GM12864 (cell line): ENCODE data around the gene SEPTIN12.
A peak's percentile ranks its signal among the peaks of the same experiment; 100 is the strongest.
"Not testable (repeated sequence)": the region's sequence is repeated elsewhere in the genome, so short reads cannot be mapped to it uniquely, and the experiment has no call there.

Experiments
- DNase-seq: peaks from one replicate; pipeline ENCODE4 v3.0.0-alpha.2; 2011; ENCODE audit warnings: low read depth
- H3K4me3 ChIP-seq: 2 replicates; pipeline ENCODE4 v1.5.1; 2011; ENCODE audit warnings: mild to moderate bottlenecking, low read depth, low read length, control low read depth
- CTCF ChIP-seq: IDR thresholded peaks from 2 replicates; pipeline ENCODE4 v1.5.1; 2011; ENCODE audit warnings: low read depth, mild to moderate bottlenecking, moderate library complexity, low read length, control low read depth, inconsistent platforms; ENCODE audit errors: missing control alignments

Gene SEPTIN12

DNA sequence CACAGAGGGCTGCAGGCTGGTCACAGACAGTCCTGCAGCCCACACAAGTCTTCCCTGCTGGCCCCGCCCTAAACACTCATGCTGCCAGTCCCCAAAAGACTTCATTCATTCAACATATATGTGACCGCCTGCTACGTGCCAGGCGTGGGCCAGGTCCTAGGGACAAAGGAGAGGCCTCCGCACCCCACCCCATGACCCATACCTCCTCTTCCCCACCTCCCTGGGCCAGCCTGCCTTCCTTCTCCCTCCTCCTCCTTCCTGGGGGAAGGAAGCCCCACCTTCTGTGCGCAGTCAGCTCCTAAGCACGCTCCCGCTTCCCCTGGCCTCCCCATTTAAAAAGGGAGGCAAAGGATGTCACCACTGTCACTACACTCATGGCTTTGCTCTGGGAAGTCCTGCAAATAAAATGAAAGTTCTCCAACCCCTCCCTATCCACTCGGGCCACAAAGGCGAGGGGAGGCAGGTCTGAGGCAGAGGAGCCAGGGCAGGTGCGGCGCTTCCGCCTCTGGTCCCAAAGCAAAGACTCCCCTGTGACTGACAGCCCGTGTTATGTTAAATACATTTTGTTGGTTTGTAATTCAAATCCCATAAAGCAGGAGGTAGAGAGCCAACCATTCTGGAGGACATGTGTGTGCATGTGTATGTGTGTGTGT lies 44.8 kb downstream of the SEPTIN12 start:
- no peak for TF ChIP-seq CTCF
- peak overlapping the region; percentile 44 for H3K4me3 ChIP-seq
- no peak for DNase-seq

DNA sequence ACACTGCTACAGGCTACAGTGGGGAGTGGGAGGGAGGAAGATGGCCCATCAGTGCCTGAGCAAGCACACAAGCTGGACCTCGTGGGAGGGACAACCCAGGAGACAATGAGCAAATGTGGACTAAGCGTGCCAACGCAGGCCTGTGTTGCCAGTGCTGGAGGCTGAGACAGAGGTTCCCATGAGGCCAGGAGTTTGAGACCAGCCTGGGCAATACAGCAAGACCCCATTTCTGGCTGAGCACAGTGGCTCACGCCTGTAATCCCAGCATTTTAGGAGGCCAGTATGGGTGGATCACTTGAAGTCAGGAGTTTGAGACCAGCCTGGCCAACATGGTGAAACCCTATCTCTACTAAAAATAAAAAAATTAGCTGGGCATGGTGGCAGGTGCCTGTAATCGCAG lies 49.8 kb downstream of the SEPTIN12 start:
- not testable (repeated sequence) for DNase-seq, H3K4me3 ChIP-seq

- no peak overlapping the region for H3K4me3 ChIP-seq
- no peak for DNase-seq
- TF ChIP-seq CTCF = no peak
These were observed 50.6 kb downstream of the SEPTIN12 start for GRCh38 chr16:4737545-4737944.

DNA sequence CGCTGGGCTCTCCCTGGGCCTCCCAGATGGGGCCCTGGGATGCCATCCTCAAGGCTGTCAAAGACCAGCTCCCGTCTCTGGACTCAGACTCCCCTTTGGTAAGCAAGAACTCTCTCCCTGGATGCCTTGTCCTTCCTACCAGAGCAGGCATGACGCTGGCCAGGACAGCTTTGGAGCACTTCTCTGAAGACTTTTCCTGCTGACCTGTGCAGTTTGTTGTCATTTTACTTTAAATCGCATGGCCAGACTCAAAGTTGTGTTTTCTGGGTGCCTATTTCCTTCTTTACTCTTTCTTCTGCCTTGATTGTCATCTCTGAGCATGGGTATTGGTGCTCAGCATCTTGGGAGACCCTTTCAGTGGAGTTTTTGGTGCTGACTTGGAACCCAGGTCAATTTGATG lies 51.6 kb downstream of the SEPTIN12 start:
- no peak for DNase-seq
- TF ChIP-seq CTCF = no peak
- H3K4me3 ChIP-seq = no peak overlapping the region

DNA sequence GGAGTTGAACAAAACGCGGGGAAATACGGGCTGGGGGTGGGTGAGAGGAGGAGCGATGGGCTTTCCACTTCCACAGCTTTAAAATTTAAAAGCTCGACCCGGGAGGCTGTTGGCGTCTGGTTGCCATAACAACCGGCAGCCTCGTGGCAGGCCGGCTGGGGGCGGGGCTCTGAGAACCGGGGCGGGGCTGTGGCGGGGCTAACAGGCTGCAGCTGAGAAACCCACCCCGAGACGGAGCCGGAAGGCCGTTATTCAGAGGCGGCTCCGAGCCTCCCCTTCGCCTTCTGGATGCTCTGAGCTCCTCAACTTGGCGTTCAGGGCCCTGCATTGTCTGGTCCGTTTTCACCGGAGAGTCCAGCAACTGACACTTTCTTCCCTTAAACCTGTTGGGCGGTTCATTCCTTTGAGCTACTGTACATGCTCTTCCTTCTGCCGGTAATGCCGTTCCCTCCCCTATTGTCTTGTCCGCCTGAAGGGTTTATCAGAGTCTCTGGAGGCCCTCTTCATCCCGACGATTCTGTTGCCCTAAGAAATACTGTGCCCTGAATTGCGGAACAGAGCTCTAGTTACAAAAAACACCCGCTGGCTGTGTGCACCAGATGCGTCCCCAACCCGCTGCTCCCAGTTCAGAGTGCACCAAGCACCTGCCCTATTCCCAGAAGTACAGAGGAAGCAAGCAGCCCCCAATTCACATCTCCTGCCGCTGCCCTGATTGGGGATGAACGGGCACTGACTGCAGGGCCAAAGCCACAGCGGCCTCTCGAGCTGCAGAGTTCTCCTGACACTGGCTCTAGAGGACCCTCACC lies 53.2 kb downstream of the SEPTIN12 start:
- no peak for DNase-seq
- TF ChIP-seq CTCF = no peak
- peak overlapping the region; percentile 88 for H3K4me3 ChIP-seq

DNA sequence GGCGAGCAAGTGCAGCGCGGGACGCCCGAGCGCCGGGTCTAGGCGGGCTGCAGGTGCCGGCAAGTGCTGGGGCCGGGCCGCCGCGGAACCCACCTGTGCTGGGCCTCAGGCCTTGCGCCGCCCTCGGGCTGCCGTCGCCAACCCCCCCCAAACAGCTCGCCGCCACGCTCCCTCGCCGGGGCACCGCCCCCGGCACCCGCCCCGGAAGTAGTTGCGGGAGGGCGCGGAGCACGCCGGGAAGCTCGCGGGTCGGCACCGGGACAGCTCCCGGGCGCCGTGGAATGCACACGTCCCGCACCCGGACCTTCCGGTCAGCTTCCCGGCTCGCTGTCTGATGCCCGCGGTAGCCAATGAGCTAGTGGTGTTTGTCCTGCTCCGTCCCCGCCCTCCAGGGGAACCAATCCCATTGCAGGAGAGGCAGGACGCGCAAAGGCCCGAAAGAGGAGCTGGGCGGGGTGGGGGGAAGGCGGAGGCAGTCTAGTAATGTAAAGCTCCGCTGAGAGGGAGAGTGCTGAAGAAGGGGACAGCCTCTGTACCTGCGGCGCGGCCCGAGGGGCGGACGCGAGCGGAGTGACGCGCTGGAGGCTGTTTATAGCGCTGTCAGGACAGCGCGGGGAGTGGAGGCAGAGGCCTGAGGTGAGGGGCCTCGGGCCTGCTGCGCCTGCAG lies 53.9 kb downstream of the SEPTIN12 start, which contains the start of the genes ANKS3 and DNAAF8:
Gene ANKS3 (minus strand): TSS at position 209 of the 667 bp plus-strand sequence. CDS start 4,122 bp downstream, outside the sequence.
Gene DNAAF8 (plus strand): TSS at position 475 of the 667 bp plus-strand sequence. CDS start 1,978 bp downstream, outside the sequence.
- peak within 1 kb of the TSS; percentile 88 for H3K4me3 ChIP-seq
- DNase-seq = peak; percentile 65
- no peak for TF ChIP-seq CTCF

GRCh38 chr16:4733747-4734062 lies 54.4 kb downstream of the SEPTIN12 start:
- no peak for DNase-seq
- H3K4me3 ChIP-seq = peak overlapping the region; percentile 88
- TF ChIP-seq CTCF = no peak
